Sigmoid colon (tissue), 7 donors: ENCODE data around the gene YIF1B. TPM values are rescaled to one million over a fixed set of nuclear protein-coding genes. Genes with fewer than 3 reads are reported as not detected.
A peak's percentile ranks its signal among the peaks of the same experiment; 100 is the strongest.

Source experiments
- DNase-seq: peaks from one replicate; pipeline ENCODE4 v3.0.0-alpha.2; 2019
- H3K27ac ChIP-seq, 4 donors: fragments of 200-600 bp; sonication (generic); one replicate each; pipeline ENCODE4 v1.5.1; 2016 to 2019; ENCODE audit warnings: mild to moderate bottlenecking in 1 of 4
- H3K27me3 ChIP-seq, 3 donors: fragments of 200-600 bp; sonication (generic); one replicate each; pipeline ENCODE4 v1.5.1; 2019; ENCODE audit warnings: mild to moderate bottlenecking in 1 of 3
- H3K36me3 ChIP-seq, 4 donors: fragments of 200-600 bp; sonication (generic); one replicate each; pipeline ENCODE4 v1.5.1; 2016 to 2019
- H3K4me1 ChIP-seq, 4 donors: fragments of 200-600 bp; sonication (generic); one replicate each; pipeline ENCODE4 v1.5.1; 2017 to 2019
- H3K4me3 ChIP-seq, 4 donors: fragments of 200-600 bp; sonication (generic); one replicate each; pipeline ENCODE4 v1.5.1; 2017 to 2019; ENCODE audit warnings: mild to moderate bottlenecking in 2 of 4, moderate library complexity in 1 of 4
- H3K9me3 ChIP-seq, 4 donors: fragments of 200-600 bp in 3 of 4; sonication (generic) in 3 of 4; one replicate each; pipeline versions ENCODE4 v1.5.1 to v1.6.1; 2013 to 2019
- EP300 ChIP-seq, 4 donors: sonication (generic); formaldehyde crosslinking; IDR thresholded peaks; one replicate each; pipeline ENCODE4 v1.6.1; 2017; ENCODE audit warnings: antibody characterized with exemption in 4 of 4
- POLR2A ChIP-seq, 2 donors: fragments of 450-650 bp; IDR thresholded peaks; one replicate each; pipeline ENCODE4 v1.6.1; 2016; ENCODE audit warnings: antibody characterized with exemption in 2 of 2, mild to moderate bottlenecking in 2 of 2, moderate library complexity in 2 of 2
- POLR2AphosphoS5 ChIP-seq, 4 donors: sonication (generic); formaldehyde crosslinking; IDR thresholded peaks; one replicate each; pipeline ENCODE4 v1.6.1; 2017; ENCODE audit warnings: antibody characterized with exemption in 4 of 4
- WGBS, 2 donors: extraction: QIAGEN DNeasy Blood & Tissue Kit; methylation state at CpG; one replicate each; pipeline ENCODE4 v1.1.7; 2013; 5-methylcytosine and 5-hydroxymethylcytosine counted together
- intact Hi-C: fragments of 100-400 bp; cut with DNase I; formaldehyde crosslinking; loops from one replicate; pipeline ENCODE4 v1.15.1; 2023
- polyA plus RNA-seq, 3 donors: library from polyadenylated mRNA; stranded (reverse); fragments of 200-250 nt; gene quantifications; one replicate each; pipeline ENCODE4 v1.2.3, GENCODE V29; 2013
- total RNA-seq, 4 donors: library from RNA; depleted of rRNA; stranded (reverse); fragments of >200 nt; gene quantifications; one replicate each; pipeline ENCODE4 v1.1.0, GENCODE V29; 2016
- TF ChIP-seq, protein P1 (sequence below), 4 experiments: fragments of 450-650 bp in 3 of 4; fragments of 200-600 bp in 1 of 4; IDR thresholded peaks; one replicate each; pipeline ENCODE4 v1.5.1; 2016 to 2019; ENCODE audit warnings: antibody characterized with exemption in 4 of 4, mild to moderate bottlenecking in 3 of 4, moderate library complexity in 2 of 4
- donor health status: healthy with polysubstance abuse.
- donor health status: Bipolar disorder and iron deficiency.
- donor health status: healthy.

YIF1B gene
- total and polyA plus RNA-seq, 7 donors, result 12.5 to 77.5 (median 14.3) TPM

DNA sequence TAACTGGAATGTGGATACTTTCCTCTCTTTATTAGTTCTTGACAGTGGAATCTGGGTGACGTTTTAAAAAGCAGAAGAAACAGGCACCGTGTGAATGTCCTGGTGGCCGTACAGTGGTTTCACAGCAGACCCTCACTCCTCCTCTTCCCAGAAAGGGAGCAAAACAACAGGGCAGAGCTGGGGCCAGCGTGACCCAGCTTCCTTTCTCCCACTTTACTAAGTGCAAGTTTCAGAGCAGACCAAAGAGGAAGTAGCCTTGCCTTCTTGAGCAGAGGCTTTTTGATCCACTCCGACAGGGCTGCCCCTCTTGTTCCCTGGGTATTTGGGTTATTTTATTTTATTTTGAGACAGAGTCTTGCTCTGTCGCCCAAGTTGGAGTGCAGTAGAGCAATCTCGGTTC, 31.3 kb downstream of the YIF1B start:
- intact Hi-C loops, result no loop called here
- H3K4me3 ChIP-seq, result no peak overlapping the region
- no peak for DNase-seq
- no peak overlapping the region for H3K27ac ChIP-seq
- no peaks in the 10 kb centered on the region for H3K9me3 ChIP-seq
- TF ChIP-seq POLR2AphosphoS5 (IDR thresholded peaks at IDR 0.05) (no peak), EP300 (IDR thresholded peaks at IDR 0.05) (no peak), POLR2A (IDR thresholded peaks at IDR 0.05) (no peak)
- TF ChIP-seq, protein P1, sequence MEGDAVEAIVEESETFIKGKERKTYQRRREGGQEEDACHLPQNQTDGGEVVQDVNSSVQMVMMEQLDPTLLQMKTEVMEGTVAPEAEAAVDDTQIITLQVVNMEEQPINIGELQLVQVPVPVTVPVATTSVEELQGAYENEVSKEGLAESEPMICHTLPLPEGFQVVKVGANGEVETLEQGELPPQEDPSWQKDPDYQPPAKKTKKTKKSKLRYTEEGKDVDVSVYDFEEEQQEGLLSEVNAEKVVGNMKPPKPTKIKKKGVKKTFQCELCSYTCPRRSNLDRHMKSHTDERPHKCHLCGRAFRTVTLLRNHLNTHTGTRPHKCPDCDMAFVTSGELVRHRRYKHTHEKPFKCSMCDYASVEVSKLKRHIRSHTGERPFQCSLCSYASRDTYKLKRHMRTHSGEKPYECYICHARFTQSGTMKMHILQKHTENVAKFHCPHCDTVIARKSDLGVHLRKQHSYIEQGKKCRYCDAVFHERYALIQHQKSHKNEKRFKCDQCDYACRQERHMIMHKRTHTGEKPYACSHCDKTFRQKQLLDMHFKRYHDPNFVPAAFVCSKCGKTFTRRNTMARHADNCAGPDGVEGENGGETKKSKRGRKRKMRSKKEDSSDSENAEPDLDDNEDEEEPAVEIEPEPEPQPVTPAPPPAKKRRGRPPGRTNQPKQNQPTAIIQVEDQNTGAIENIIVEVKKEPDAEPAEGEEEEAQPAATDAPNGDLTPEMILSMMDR (IDR thresholded peaks at IDR 0.05), result no peak
- H3K36me3 ChIP-seq, result no peaks in the 10 kb centered on the region
- H3K4me1 ChIP-seq, result peaks cover 0 to 19% (median 12%) of the 10 kb centered on the region in 4 donors
- WGBS, 2 donors, result 58 to 81% methylated on average over 7 of the region's 7 CpGs
- H3K27me3 ChIP-seq, result no peaks in the 10 kb centered on the region

DNA sequence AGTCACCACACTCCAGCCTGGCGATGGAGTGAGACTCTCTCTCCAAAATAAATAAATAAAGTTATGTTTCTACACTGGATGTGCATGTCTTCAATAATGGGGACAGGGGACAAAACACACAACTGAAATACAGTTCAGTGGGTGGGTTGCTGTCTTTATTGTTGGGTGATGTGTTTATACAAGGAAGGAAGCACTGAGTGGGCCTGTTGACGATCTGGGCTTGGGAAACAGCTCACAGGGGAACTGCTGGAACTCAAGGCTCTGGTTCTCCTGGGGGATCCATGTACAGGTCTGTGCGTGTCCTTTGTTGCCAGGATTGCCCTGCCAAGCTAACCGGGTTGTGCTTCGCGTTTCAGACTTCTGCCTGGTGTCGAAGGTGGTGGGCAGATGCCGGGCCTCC, 32.5 kb downstream of the YIF1B start:
- intact Hi-C loops, result no loop called here
- WGBS, 2 donors, result 89 to 95% methylated on average over 8 of the region's 8 CpGs
- Histone ChIP-seq H3K9me3 (no peaks in the 10 kb centered on the region), H3K4me1 (peaks cover 0 to 19% (median 16%) of the 10 kb centered on the region in 4 donors), H3K27me3 (no peaks in the 10 kb centered on the region), H3K4me3 (no peak overlapping the region), H3K36me3 (no peaks in the 10 kb centered on the region), H3K27ac (no peak overlapping the region)
- no peak for TF ChIP-seq POLR2AphosphoS5 (IDR thresholded peaks at IDR 0.05)
- TF ChIP-seq POLR2A (IDR thresholded peaks at IDR 0.05), result no peak
- TF ChIP-seq EP300 (IDR thresholded peaks at IDR 0.05), result no peak
- TF ChIP-seq, protein P1 (IDR thresholded peaks at IDR 0.05), result no peak
- DNase-seq, result no peak

DNA sequence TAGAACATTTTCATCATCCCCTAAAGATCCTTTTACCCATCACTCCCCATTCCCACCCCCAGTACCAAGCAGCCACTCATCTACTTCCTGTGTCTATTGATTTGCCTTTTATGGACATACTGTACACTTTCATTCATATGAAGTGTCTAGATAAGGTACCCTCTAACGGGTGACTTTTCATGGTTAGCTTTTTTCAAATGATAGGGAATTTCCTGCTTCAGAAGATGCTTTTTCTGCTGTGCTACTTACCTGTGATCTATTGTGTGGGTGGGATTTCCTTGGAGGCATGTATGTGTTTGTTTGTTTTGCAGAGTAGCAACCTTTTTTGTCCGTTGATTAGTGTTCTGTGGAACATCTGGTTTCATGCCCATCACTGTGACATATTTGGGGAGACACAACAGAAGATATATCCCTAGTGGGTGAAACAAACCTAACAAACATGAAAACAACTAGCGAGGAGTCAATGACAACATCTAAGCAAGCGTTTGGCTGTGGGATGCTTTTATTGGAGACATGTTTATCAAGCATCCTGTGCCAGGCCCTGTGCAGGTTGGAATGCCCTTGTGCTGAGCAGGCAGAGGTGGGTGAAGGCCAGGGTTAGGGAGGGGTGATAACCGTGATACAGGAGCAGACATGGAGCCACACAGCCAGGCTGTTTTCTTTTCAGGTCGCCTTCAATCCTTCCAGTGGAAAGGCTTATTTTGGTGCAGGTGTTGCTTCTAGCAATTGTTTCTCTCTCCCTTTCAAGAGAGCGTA, 33.8 kb downstream of the YIF1B start:
- peaks cover 0 to 28% (median 28%) of the 10 kb centered on the region in 4 donors for H3K4me1 ChIP-seq
- intact Hi-C loops, result no loop called here
- no peaks in the 10 kb centered on the region for H3K9me3 ChIP-seq
- H3K36me3 ChIP-seq, result no peaks in the 10 kb centered on the region
- no peak for DNase-seq
- no peak for TF ChIP-seq POLR2A (IDR thresholded peaks at IDR 0.05)
- no peak for TF ChIP-seq POLR2AphosphoS5 (IDR thresholded peaks at IDR 0.05)
- no peak for TF ChIP-seq EP300 (IDR thresholded peaks at IDR 0.05)
- TF ChIP-seq, protein P1 (IDR thresholded peaks at IDR 0.05), result no peak
- H3K27ac ChIP-seq, result no peak overlapping the region
- 68 to 72% methylated on average over 7 of the region's 7 CpGs for WGBS, 2 donors
- no peaks in the 10 kb centered on the region for H3K27me3 ChIP-seq
- H3K4me3 ChIP-seq, result no peak overlapping the region

DNA sequence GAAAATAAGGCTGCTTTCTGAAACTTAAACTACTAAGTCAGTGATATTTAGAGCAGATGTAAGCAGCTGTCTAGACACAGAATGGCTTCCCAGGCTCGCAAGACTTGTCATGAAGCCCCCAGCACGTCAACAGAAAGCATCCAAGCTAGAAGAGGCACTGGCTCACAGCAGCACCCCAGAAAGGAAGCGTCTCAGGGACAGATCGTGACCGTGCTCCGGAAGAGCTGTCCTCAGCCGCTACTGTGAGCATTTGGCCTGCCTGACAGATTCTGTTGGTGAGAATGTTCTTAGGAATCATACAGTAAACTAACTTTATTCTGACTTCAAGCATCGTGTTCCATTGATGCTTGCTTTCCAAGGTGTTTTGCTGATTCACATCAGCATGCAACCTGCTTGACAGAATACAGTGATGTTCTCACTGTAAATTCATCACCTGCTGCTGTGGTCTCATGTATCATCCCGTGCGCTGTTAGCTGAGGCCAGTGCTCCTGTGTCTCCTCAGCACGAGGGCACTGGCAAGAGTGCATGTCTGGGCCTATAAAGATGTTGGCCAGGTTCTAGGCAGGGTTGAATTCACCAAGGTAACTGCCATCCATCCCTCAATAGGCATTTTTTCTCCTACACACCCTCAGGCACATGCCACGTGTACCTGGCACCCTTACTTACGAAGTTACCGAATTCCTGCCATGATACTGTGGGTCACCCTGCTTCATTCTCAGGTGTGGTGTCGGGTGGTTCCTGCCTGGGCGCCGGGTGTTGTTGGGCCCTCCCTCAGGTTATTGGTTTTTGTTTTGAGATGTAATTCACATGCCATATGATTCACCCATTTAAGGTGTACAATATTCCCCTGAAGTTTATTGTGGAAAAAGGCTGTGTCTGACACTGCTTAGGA, 35.5 kb downstream of the YIF1B start:
- H3K4me1 ChIP-seq, result peaks cover 0 to 34% (median 30%) of the 10 kb centered on the region in 4 donors
- peak overlapping the region in 3 of 4 donors; percentile 12 to 82 (median 68) for H3K27ac ChIP-seq

DNA sequence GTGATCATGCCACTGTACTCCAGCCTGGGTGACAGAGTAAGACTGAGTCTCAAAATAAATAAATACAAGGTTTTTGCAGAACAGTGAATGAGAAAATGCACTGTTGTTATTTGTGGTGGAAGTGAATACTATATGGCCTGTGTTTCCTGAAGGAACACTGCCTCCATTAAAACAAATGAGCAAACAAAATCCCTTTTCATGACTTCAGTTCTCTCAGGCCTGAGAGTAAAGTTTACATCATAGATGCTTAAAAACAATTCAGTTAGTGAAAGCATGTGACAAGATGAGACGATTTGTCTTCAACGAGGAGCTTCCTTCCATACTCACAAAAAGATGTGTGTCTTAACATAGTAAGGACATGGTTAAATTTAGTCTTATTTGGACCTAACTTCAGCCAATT, 37.0 kb downstream of the YIF1B start:
- H3K27ac ChIP-seq, result peak overlapping the region; percentile 61 to 82 (median 70)
- H3K9me3 ChIP-seq, result no peaks in the 10 kb centered on the region
- peaks cover 0 to 49% (median 45%) of the 10 kb centered on the region in 4 donors for H3K4me1 ChIP-seq
- no peak overlapping the region for H3K4me3 ChIP-seq
- WGBS, 2 donors, result 39 to 70% methylated on average over 2 of the region's 2 CpGs
- intact Hi-C loops, result loop anchor here (2.0 kb wide), 1 partner anchor 36 kb away; the partner anchor contains the start of gene YIF1B
- no peak for DNase-seq
- no peaks in the 10 kb centered on the region for H3K36me3 ChIP-seq
- no peaks in the 10 kb centered on the region for H3K27me3 ChIP-seq
- TF ChIP-seq POLR2AphosphoS5 (IDR thresholded peaks at IDR 0.05) (no peak), POLR2A (IDR thresholded peaks at IDR 0.05) (no peak), EP300 (IDR thresholded peaks at IDR 0.05) (no peak)
- TF ChIP-seq, protein P1 (IDR thresholded peaks at IDR 0.05), result no peak

More for the DNA sequence above, 35.5 kb downstream of the YIF1B start:
- H3K9me3 ChIP-seq, result no peaks in the 10 kb centered on the region
- intact Hi-C loops, result no loop called here
- 63 to 84% methylated on average over 17 of the region's 17 CpGs for WGBS, 2 donors
- H3K27me3 ChIP-seq, result no peaks in the 10 kb centered on the region
- H3K36me3 ChIP-seq, result no peaks in the 10 kb centered on the region
- H3K4me3 ChIP-seq, result no peak overlapping the region
- peak in 1 of 4 donors; percentile 31 for TF ChIP-seq POLR2AphosphoS5 (IDR thresholded peaks at IDR 0.05)
- TF ChIP-seq POLR2A (IDR thresholded peaks at IDR 0.05), result no peak
- DNase-seq, result no peak
